ENCODE data around the gene KIAA1328.

- TF ChIP-seq CTCF (IDR thresholded peaks at IDR 0.05), result no peak
- TF ChIP-seq POLR2A (IDR thresholded peaks at IDR 0.05), result no peak
Measured at GRCh38 chr18:36814994-36815393, 13.9 kb upstream of the KIAA1328 start.
